G401 (cell line): ENCODE results near the gene CEP43. TPM values are rescaled to one million over a fixed set of nuclear protein-coding genes. Genes with fewer than 3 reads are reported as not detected.
A peak's percentile ranks its signal among the peaks of the same experiment; 100 is the strongest.

ENCODE experiments used
- DNase-seq: peaks from one replicate; pipeline ENCODE4 v3.0.0-alpha.2; 2015; ENCODE audit warnings: low spot score
- in situ Hi-C: cut with HindIII; loops from 2 replicates; pipeline ENCODE4 v1.10.0; 2016; ENCODE audit warnings: low sequenced_read_pairs, mixed read lengths
- total RNA-seq: library from RNA; depleted of rRNA; stranded (reverse); fragments of >200 nt; shearing (Covaris generic); gene quantifications from 2 replicates; pipeline ENCODE4 v1.2.3, GENCODE V29; 2014

The CEP43 gene
- total RNA-seq, 1 experiment from 2014 or later: 48.8 TPM

GRCh38 chr6:166998256-166999144 is 697 bp upstream of the CEP43 start:
- in situ Hi-C loops: no loop called here
- no peak for DNase-seq

GRCh38 chr6:166999884-167000253 is 672 bp downstream of the CEP43 start:
- in situ Hi-C loops: no loop called here
- peak; percentile 13 for DNase-seq

DNA sequence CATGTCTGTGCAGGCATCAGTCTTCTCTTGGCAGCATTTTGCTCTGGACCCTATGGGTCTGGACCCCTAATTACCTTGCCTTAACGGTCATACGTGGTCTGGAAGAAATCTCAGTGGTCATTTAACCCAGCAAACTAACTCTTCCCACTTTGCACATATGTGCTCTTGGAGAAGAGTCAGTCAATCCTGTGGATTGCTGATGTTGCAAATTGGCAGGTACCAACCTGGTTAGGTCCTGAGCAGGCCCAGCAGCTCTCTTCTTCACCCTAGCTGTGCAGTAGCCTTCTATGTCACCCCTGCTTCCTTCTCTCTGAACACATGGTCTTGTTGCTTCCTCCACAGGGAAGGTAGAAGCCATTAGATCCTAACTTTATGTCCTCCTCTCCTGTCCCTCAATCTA is 1.6 kb downstream of the CEP43 start:
- in situ Hi-C loops: no loop called here

GRCh38 chr6:167005350-167006159 is 6.4 kb downstream of the CEP43 start:
- DNase-seq: peak; percentile 33
- in situ Hi-C loops: no loop called here

More for the DNA sequence above, 1.6 kb downstream of the CEP43 start:
- DNase-seq: no peak

DNA sequence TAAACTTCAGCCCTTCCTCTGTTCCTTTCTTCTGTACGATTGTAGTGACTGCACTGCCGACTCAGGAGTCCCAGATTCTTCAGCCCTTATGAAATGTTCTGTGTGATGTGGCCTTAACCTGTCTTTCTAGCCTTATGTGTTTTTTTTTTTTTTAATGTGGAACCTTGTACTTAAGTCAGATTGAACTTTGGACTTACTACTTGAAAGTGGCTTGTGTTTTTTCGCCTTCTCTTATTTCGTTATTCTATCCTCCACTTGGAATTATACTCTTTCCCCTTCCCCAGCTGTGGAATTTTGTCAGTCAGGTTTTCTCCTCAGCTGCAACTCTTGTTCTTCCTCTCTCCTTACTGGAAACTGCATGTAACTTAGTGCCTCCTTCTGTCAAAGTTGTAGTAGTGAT is 8.8 kb downstream of the CEP43 start:
- in situ Hi-C loops: no loop called here
- no peak for DNase-seq

- no peak for DNase-seq
- in situ Hi-C loops: no loop called here
These were observed 13.9 kb downstream of the CEP43 start for GRCh38 chr6:167013067-167013466.

- in situ Hi-C loops: no loop called here
- DNase-seq: no peak
These were observed 14.7 kb downstream of the CEP43 start for GRCh38 chr6:167013946-167014345.

- DNase-seq: no peak
- in situ Hi-C loops: no loop called here
These were observed 16.1 kb downstream of the CEP43 start for GRCh38 chr6:167015302-167015701.

DNA sequence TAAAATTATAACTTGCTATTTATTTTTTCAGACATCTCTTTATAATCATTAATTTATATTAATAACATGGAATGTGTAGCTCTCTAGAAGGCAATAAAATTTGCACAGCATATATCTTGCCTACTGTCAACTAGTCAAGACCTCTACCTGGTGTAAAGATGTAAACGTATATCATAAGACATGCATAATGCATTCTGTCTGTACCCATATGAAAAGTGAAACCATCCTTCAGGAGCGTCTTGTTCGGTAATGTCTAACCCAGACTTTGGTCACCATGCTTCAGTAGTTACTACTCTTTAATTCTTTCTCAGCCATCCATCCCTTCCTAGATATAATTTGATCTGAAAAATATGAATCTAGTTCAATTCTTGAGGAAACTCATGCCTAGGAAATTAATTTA is 21.0 kb downstream of the CEP43 start:
- in situ Hi-C loops: no loop called here
- no peak for DNase-seq

DNA sequence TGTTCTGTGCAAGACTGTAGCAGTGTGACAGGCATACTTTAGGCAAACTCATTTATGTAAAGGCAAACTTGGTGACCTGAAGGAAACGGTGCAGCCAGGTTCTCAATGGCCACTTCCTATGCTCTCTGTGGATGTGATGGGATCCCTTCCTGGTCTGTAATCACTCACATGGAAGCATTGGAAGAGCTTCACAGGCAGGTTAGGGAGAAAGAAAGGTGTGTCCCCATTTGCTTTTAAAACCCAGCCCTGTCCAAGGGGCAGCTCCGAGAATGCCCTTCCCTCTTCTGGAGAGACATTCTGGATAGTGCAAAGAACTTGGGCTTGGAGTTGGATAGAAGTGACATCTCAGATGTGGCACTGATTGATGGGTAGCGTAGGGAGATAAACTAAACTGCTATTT is 28.1 kb downstream of the CEP43 start:
- in situ Hi-C loops: no loop called here
- no peak for DNase-seq

- in situ Hi-C loops: no loop called here
- DNase-seq: no peak
These were observed 28.6 kb downstream of the CEP43 start for GRCh38 chr6:167027772-167028171.

GRCh38 chr6:167030222-167031072 is 31.2 kb downstream of the CEP43 start:
- DNase-seq: no peak
- in situ Hi-C loops: no loop called here

- no peak for DNase-seq
- in situ Hi-C loops: no loop called here
These were observed 32.0 kb downstream of the CEP43 start for GRCh38 chr6:167031082-167031709.

GRCh38 chr6:167034056-167034455 is 34.9 kb downstream of the CEP43 start:
- DNase-seq: no peak
- in situ Hi-C loops: no loop called here

GRCh38 chr6:167037762-167038161 is 38.6 kb downstream of the CEP43 start:
- DNase-seq: no peak
- in situ Hi-C loops: no loop called here

DNA sequence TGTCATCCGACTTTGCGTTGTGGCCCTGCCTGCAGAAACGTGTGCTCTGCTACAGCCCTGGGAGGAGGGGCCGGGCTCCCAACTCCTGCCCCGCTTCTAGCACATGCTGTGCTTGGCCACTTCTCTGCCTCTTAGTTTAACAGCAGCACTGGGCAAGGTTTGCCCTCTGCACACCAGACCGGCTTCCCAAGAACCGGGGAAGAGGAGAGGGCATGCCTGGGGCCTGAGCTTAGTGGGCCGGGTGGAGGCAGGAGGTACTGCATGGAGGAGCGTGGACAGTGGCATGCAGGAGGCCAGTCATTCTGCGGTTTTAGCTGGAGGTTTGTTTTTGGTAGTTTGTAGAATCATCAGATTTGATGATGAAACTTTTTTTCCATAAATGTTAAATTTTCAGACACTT is 45.5 kb downstream of the CEP43 start:
- in situ Hi-C loops: no loop called here
- DNase-seq: no peak

DNA sequence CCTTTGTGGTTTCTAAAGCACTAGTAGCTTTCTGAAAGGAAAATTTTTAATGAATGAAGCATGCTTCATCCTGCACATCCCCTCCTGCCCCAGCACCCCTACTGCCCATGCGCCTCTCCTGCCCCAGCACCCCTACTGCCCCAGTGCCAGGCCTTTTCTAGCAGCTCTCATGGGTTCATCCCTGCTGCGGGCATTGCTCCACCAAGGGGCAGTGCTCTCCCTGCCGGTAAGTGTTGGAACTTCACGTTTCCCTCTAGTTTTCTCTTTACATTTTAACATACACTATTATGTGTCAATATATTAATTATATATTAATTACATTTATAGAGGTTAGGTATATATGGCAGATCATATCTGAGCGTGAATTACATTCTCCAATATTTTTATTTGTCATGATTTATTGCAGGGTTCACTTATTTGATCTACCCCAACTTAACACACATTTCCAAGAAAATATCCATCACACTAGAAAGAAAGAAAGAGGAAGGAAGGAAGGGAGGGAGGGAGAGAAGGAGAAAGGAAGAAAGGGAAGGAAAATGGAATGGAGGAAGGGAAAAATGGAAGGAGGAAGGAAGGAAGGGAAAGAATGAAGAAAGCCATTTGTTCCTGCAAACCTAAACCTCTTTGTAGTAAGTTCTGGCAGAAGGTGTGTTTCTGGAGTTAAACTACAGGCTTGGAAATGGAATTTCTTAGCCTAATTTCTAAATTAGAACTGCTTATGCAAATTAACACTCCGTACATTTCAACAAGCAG is 46.8 kb downstream of the CEP43 start:
- no peak for DNase-seq
- in situ Hi-C loops: no loop called here

DNA sequence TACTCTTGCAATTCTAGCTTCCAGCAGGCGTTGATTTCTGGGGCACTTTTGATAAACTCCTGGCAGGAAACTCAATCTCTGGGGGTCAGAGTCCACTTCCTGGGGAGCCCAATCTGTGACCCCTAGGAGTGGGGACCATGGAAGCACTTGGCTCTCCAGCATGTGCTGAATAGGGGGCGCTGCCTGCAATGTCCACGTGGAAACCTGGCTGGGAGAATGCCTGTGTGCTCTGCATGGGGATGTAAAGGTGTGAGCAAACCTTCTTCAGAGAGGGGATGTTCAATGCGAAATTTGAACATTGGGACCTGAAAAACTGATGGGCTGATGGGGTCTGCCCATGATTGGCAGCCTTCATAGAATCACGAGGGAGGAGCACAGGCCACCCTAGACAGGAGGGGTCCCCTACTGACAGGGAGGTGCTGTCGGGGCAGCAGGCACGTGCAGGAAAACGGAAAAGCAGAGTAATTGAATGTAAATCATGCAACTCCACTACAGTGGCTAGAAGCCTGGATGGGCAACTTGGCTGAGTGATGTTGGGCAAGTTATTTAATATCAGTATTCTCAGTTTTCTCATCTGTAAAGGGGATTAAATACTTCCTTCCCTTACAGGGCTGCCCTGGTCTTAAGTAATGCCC is 47.8 kb downstream of the CEP43 start:
- no peak for DNase-seq
- in situ Hi-C loops: no loop called here
